ENCODE measurements around the gene SLC9B2. TPM values are rescaled to one million over a fixed set of nuclear protein-coding genes. Genes with fewer than 3 reads are reported as not detected.

Gene SLC9B2
- total RNA-seq: 1 to 10 TPM; 5.7 to 9.4 TPM

GRCh38 chr4:103076747-103077347 is at the start of gene SLC9B2:
Gene SLC9B2, minus strand, starts transcription at chr4:103076761. Its CDS starts 9,211 bp downstream, at chr4:103067550.
- TF ChIP-seq CTCF (IDR thresholded peaks at IDR 0.05): no peak
- Histone ChIP-seq H3K27ac (peak within 1 kb of the TSS; percentile 87 to 90), H3K9me3 (no peaks in the 10 kb centered on the region), H3K27me3 (no peaks in the 10 kb centered on the region), H3K4me3 (peak within 1 kb of the TSS; percentile 45 to 71), H3K36me3 (peaks cover 11% of the 10 kb centered on the region), H3K4me1 (peaks cover 0 to 15% of the 10 kb centered on the region in 2 donors)
- no peak for DNase-seq (ENCODE audit: low spot score)

GRCh38 chr4:103126126-103126525 is 49.6 kb upstream of the SLC9B2 start:
- no peaks in the 10 kb centered on the region for H3K36me3 ChIP-seq
- no peaks in the 10 kb centered on the region for H3K27me3 ChIP-seq
- TF ChIP-seq CTCF (IDR thresholded peaks at IDR 0.05): no peak
- no peak overlapping the region for H3K27ac ChIP-seq
- H3K4me3 ChIP-seq: no peak overlapping the region
- H3K9me3 ChIP-seq: peaks cover 0 to 11% of the 10 kb centered on the region in 2 donors
- H3K4me1 ChIP-seq: no peaks in the 10 kb centered on the region
- no peak for DNase-seq (ENCODE audit: low spot score)

GRCh38 chr4:103123114-103123513 is 46.6 kb upstream of the SLC9B2 start:
- TF ChIP-seq CTCF (IDR thresholded peaks at IDR 0.05): no peak
- Histone ChIP-seq H3K4me1 (no peaks in the 10 kb centered on the region), H3K27me3 (no peaks in the 10 kb centered on the region), H3K4me3 (no peak overlapping the region), H3K27ac (no peak overlapping the region), H3K9me3 (peaks cover 0 to 6% of the 10 kb centered on the region in 2 donors), H3K36me3 (no peaks in the 10 kb centered on the region)
- no peak for DNase-seq (ENCODE audit: low spot score)

- Histone ChIP-seq H3K4me1 (no peaks in the 10 kb centered on the region), H3K27me3 (no peaks in the 10 kb centered on the region), H3K4me3 (no peak overlapping the region), H3K27ac (no peak overlapping the region), H3K36me3 (no peaks in the 10 kb centered on the region), H3K9me3 (no peaks in the 10 kb centered on the region)
- no peak for TF ChIP-seq CTCF (IDR thresholded peaks at IDR 0.05)
- DNase-seq (ENCODE audit: low spot score): no peak
Observed at GRCh38 chr4:103118166-103118565, 41.6 kb upstream of the SLC9B2 start.

GRCh38 chr4:103111598-103111997 is 35.0 kb upstream of the SLC9B2 start:
- H3K4me1 ChIP-seq: no peaks in the 10 kb centered on the region
- DNase-seq (ENCODE audit: low spot score): no peak

More at GRCh38 chr4:103111598-103111997, 35.0 kb upstream of the SLC9B2 start:
- Histone ChIP-seq H3K27me3 (no peaks in the 10 kb centered on the region), H3K27ac (no peak overlapping the region), H3K4me3 (no peak overlapping the region), H3K9me3 (no peaks in the 10 kb centered on the region), H3K36me3 (no peaks in the 10 kb centered on the region)
- no peak for TF ChIP-seq CTCF (IDR thresholded peaks at IDR 0.05)
